AML-193 (cell line): ENCODE results near the gene CGA.
A peak's percentile ranks its signal among the peaks of the same experiment; 100 is the strongest.
"Not testable (repeated sequence)": the region's sequence is repeated elsewhere in the genome, so short reads cannot be mapped to it uniquely, and the experiment has no call there.

Experiments used
- DNase-seq, 2 experiments: peaks; one replicate each; lab custom pipeline; 2025; lab: John Stamatoyannopoulos, UW

The CGA gene

GRCh38 chr6:87095087-87095509 is at the start of gene CGA:
CGA (minus strand) TSS chr6:87095106; CDS start chr6:87088200, 6,906 bp downstream.
- DNase-seq: no peak

DNA sequence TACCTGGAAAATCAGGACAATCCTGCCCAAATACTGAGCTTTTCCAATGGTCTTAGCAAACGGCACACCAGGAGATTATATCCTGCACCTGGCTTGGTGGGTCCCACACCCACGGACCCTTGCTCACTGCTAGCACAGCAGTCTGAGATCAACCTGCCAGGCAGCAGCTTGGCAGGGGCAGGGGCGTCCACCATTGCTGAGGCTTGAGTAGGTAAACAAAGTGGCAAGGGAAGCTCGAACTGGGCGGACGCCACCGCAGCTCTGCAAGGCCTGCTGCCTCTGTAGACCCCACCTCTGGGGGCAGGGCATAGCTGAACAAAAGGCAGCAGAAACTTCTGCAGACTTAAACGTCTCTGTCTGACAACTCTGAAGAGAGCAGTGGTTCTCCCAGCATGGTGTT is 45.0 kb upstream of the CGA start:
- not testable (repeated sequence) for DNase-seq

DNA sequence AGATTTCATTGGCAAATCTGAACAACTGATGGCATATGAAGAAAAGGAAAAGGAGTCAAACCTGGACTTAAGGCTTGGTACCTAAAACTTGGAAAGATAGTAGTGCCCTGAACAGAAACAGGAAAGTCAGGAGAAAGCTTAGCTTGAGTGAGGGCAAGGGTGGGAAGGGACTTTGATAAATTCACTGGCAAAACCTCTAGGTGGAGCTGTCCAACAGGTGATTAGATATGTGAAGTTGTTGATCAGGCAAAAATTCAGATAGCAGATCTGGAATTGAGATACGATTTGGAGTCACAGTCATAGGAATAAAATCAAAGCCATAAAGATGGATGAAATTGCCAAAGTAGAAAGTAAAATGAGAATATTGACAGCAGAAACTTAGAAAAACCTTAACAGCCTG is 44.3 kb upstream of the CGA start:
- peak; percentile 73 to 77 for DNase-seq

GRCh38 chr6:87136963-87137362 is 42.1 kb upstream of the CGA start:
- no peak for DNase-seq

DNA sequence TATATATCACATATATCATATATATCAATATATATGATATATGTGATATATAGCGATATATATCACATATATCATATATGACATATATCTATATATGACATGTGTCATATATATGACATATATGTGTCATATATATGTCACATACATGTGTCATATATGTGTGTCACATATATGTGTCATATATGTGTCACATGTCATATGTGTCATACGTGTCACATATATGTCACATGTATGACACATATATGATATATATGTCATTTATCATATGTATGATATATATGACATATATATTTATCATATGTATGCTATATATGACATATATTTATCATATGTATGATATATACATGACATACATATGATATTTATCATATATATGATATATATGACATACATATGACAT is 32.8 kb upstream of the CGA start:
- DNase-seq: no peak

GRCh38 chr6:87126501-87126900 is 31.6 kb upstream of the CGA start:
- no peak for DNase-seq

GRCh38 chr6:87124074-87124473 is 29.2 kb upstream of the CGA start:
- DNase-seq: no peak

- no peak for DNase-seq
These were observed 27.6 kb upstream of the CGA start for GRCh38 chr6:87122477-87122876.

GRCh38 chr6:87118054-87118453 is 23.1 kb upstream of the CGA start:
- DNase-seq: no peak

DNA sequence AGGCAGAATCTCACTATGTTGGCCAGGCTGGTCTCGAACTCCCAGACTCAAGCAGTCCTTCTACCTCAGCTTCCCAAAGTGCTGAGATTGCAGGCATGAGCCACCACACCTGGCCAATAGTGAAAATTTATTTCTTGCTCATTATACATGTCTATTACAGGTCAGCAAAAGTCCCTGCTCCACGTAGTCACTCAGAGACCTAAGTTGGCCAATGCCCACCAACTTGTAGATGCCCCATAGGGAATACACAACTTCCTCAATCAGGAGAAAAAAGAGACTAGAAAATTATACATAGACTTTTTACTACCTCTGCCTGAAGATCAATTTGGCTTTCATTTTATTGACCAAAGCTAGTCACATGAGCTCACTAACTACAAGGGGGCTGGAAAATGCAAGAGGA is 22.0 kb upstream of the CGA start:
- no peak for DNase-seq

DNA sequence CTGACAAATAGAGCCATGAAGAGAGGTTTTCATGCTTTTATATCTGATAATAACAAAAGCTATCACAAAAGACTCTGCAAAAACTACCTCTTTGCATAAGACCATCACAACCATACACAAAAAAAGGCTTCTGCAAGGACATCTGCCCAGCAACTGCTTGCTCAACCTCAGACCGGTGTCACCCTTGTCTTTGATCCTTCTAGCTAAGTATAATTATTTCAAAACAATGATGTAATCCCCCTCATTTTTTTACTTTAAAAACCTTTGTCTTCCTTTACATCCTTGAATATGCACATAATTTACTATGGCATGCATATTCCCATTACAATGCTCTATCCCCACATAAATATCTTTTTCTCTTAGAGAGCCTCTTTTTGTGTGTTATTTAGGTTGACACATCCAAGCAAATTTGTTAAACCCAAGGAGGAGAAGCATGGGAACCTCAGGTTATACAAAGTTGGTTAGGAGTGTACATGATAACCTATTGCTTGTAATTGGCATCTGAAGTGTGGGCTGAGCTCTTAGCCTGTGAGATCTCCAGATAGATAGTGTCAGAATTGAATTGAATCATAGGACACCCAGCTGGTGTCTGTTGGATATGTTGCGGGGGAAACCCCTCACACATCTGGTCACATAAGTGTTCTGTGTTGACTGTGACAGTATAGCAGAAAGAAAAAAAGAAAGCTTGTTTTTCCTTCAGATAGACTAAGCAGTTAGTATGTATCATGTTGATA is 20.7 kb upstream of the CGA start:
- peak; percentile 8 to 35 for DNase-seq

GRCh38 chr6:87110636-87111035 is 15.7 kb upstream of the CGA start:
- DNase-seq: peak; percentile 64 to 69

GRCh38 chr6:87105823-87106222 is 10.9 kb upstream of the CGA start:
- no peak for DNase-seq

- DNase-seq: no peak
These were observed 9.8 kb upstream of the CGA start for GRCh38 chr6:87104667-87105066.

DNA sequence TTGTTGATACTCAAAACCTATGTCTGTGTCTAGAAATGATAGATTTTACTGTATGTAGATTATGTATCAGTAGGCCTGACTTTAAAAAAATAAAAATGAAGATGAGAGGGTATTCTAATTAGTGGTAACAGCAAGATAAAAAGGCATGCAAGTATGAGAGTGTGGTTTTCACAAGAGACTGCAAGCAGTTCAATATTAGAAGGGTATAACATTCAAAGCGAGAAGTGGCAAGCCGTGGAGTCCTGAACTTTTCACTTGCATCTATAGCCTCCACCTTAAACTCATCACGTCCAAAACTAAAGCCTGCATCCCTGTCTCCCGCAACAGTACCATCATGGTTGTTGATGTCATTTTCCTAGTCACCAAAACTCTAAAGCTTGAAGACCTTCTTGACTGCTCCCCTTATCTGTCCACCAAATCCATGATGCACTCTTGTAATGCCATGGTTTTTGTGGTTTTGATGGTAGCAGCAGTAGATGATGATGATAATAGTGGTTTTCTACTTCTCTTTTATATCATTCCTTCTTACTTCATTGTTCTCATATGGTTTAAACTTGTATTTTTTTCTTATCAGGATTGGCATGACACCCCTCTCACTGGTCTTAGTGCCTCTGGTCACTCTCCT is 9.2 kb upstream of the CGA start:
- DNase-seq: peak in 1 of 2 experiments; percentile 10

DNA sequence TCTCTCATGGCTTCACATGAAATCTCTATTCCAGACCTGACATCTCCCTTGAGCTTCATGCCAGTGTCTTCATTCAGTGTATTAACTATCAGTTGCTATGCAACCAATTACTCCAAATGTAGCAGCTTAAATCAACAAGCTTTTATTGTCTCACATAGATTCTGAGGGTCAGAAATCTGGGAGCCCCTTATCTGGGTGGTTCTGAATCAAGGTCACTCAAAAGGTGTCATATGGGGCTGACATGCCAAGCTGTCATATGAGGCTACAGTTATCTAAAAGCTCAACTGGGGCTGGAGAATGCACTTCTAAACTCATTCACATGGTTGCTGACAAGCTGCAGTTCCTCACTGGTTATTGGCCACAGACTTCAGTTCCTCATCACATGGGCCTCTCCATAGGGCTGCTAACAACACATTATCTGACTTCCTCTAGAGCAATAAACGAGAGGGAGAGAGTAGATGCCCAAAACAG is 7.3 kb upstream of the CGA start:
- peak; percentile 46 to 47 for DNase-seq

DNA sequence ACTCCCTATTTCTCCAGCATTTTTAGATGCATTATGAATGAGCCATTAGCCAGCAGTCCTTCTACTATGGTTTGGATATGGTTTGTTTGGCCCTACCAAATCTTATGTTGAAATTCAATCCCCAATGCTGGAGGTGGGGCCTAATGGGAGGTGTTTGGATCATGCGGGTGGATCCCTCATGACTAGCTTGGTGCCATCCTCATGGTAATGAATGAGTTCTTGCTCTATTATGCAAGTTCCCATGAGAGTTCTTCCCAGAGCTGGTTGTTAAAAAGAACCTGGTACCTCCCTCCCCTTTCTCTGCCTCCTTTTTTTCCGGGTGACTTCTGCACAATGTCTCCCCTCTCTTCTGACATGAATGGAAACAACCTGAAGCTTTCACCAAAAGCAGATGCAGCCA is 6.2 kb upstream of the CGA start:
- no peak for DNase-seq

- no peak for DNase-seq
These were observed 5.3 kb upstream of the CGA start for GRCh38 chr6:87100216-87100615.

GRCh38 chr6:87099472-87099871 is 4.6 kb upstream of the CGA start:
- DNase-seq: no peak

DNA sequence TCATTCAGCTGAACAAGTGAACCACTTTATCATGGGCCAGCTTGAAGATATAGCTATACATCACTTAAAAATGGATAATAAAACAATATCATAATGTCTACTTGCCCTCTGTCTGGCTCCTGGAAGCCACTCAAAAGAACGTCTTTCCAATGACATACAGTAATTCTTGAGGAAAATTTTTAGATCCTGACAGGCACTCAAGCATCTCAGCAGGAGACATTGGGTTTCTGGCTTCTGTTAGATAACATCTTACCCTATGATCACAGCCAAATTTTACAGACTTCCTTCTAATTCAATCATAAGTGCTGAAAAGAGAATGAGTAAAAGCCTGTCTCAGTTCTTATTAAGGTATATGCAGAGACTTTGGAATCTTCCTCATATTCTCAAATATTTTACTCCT is 330 bp downstream of the CGA start:
- no peak for DNase-seq

DNA sequence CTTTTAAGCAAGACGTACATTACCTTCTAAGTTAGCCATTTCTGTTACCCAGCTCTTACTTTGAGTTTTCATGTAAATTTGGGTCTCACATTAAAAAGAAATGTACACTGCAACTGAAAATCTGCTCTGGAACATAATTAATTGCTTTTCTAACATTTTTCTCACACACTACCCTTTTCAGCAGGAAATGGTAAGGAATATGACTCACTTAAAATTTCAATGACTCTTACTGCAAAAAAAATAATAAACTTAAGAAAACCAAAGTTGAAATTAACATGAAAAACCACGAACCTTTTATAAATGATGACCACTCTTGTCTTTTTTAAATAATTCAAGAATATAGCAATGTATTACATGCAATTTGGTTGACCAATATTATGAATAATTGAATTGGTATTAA is 1.3 kb downstream of the CGA start:
- no peak for DNase-seq

GRCh38 chr6:87093199-87093598 is 1.7 kb downstream of the CGA start:
- DNase-seq: no peak

GRCh38 chr6:87092435-87092834 is 2.5 kb downstream of the CGA start:
- no peak for DNase-seq

- DNase-seq: no peak
These were observed 5.8 kb downstream of the CGA start for GRCh38 chr6:87089135-87089534.
